ENCODE measurements around the gene POLA2. TPM values are rescaled to one million over a fixed set of nuclear protein-coding genes. Genes with fewer than 3 reads are reported as not detected.
A peak's percentile ranks its signal among the peaks of the same experiment; 100 is the strongest.

POLA2 gene
- total and polyA plus RNA-seq, 11 donors = 3.2 to 9.0 (median 4.3) TPM

DNA sequence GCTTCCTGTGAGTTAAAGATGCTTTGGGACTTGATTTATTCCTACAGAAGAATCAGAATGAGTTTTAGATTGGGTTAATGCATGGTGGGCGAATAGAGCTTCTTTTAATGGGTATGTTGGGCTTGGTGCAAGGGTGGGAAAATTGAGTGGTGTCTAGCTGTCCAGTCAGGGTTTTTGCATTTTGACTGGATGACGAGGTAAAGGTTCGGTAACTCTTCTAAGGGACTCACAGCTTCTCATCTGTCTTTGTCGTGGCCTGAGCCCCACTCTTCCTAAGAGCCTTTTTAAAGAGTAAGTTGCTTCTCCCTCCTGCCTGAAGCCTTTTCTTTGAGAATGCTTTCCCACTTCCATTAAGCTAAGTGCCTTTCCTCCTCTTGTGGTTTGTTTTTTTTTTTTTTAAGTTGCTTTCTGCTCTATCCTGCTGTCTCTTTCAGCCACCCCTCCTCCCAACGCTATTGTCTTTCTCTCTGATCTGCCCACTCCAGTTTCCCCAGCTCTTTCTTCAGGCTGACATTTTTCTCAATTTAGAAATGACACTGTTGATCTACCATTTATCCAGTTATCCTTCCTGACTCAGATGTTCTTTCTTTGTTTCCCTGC lies 73.0 kb downstream of the POLA2 start:
- no peaks in the 10 kb centered on the region for H3K27me3 ChIP-seq
- peak overlapping the region; percentile 71 to 97 (median 85) for H3K4me3 ChIP-seq
- ATAC-seq (no peak), DNase-seq (no peak)
- peak overlapping the region in 11 of 12 donors; percentile 63 to 96 (median 89) for H3K27ac ChIP-seq
- intact Hi-C loops (cut with DNase I) = loop anchor here in 2 of 10 donors (5.0 to 10.0 kb wide), 2 partner anchors 72 to 220 kb away; partner anchors contain the start of genes POLA2 (in 1 of the 2), TM7SF2 (in 1 of the 2) and ZNHIT2 (in 1 of the 2)
- no peak for TF ChIP-seq POLR2A (IDR thresholded peaks at IDR 0.05)
- TF ChIP-seq, protein P1, sequence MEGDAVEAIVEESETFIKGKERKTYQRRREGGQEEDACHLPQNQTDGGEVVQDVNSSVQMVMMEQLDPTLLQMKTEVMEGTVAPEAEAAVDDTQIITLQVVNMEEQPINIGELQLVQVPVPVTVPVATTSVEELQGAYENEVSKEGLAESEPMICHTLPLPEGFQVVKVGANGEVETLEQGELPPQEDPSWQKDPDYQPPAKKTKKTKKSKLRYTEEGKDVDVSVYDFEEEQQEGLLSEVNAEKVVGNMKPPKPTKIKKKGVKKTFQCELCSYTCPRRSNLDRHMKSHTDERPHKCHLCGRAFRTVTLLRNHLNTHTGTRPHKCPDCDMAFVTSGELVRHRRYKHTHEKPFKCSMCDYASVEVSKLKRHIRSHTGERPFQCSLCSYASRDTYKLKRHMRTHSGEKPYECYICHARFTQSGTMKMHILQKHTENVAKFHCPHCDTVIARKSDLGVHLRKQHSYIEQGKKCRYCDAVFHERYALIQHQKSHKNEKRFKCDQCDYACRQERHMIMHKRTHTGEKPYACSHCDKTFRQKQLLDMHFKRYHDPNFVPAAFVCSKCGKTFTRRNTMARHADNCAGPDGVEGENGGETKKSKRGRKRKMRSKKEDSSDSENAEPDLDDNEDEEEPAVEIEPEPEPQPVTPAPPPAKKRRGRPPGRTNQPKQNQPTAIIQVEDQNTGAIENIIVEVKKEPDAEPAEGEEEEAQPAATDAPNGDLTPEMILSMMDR (IDR thresholded peaks at IDR 0.05) = no peak
- H3K36me3 ChIP-seq = peaks cover 0 to 28% (median 12%) of the 10 kb centered on the region in 9 donors
- WGBS, 4 donors = 14 to 20% (median 18%) methylated on average over 5 of the region's 5 CpGs
- peaks cover 0 to 40% (median 27%) of the 10 kb centered on the region in 12 donors for H3K4me1 ChIP-seq
- H3K9me3 ChIP-seq = no peaks in the 10 kb centered on the region

DNA sequence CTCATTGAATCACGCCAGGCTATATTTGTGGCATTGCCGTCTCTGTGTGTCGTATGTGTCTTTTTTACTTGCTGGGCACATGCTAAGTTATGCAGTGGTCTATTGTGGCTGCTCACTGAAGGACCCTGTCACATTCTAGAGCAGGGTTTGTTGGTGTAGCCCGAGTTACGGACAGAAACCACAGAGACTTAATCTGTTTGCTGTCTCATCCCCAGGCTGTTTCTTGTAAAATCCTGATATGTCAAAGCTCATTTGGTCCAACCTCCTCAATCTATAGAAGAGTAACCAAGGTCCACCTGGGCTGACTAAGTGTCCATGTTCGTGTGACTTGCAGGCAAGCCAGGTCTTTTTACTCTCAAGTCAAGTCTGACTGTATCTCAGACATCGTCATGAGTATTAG lies 76.9 kb downstream of the POLA2 start:
- Histone ChIP-seq H3K27me3 (no peaks in the 10 kb centered on the region), H3K9me3 (no peaks in the 10 kb centered on the region), H3K4me1 (peaks cover 0 to 68% (median 26%) of the 10 kb centered on the region in 12 donors), H3K36me3 (peaks cover 0 to 66% (median 49%) of the 10 kb centered on the region in 9 donors), H3K4me3 (no peak overlapping the region), H3K27ac (no peak overlapping the region)
- 70 to 81% (median 77%) methylated on average over 7 of the region's 7 CpGs for WGBS, 4 donors
- TF ChIP-seq, protein P1 (IDR thresholded peaks at IDR 0.05) = no peak
- no peak for TF ChIP-seq POLR2A (IDR thresholded peaks at IDR 0.05)
- intact Hi-C loops (cut with DNase I) = loop anchor here in 1 of 10 donors (10.0 kb wide), 1 partner anchor 224 kb away; the partner anchor contains the start of genes TM7SF2 and ZNHIT2
- DNase-seq (no peak), ATAC-seq (no peak)

DNA sequence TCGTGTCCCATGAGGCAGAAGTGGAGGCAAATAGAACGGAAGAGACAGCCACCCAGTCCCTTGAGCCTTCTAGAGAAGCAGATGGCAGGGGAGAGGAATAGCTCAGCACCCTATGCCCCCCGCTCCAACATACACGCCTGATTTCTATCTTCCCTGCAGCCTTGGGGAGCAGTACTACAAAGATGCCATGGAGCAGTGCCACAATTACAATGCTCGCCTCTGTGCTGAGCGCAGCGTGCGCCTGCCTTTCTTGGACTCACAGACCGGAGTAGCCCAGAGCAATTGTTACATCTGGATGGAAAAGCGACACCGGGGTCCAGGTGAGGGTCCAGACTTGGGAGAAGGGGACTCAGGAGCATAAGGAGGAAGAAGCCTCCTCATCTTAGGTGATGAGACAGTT lies 78.5 kb downstream of the POLA2 start:
- H3K36me3 ChIP-seq = peaks cover 0 to 82% (median 65%) of the 10 kb centered on the region in 9 donors
- no peaks in the 10 kb centered on the region for H3K27me3 ChIP-seq
- H3K4me3 ChIP-seq = no peak overlapping the region
- ATAC-seq = no peak
- TF ChIP-seq, protein P1 (IDR thresholded peaks at IDR 0.05) = no peak
- TF ChIP-seq POLR2A (IDR thresholded peaks at IDR 0.05) = no peak
- H3K27ac ChIP-seq = no peak overlapping the region
- WGBS, 4 donors = 91 to 94% (median 92%) methylated on average over 11 of the region's 11 CpGs
- no peak for DNase-seq
- intact Hi-C loops (cut with DNase I) = no loop called here
- peaks cover 0 to 57% (median 17%) of the 10 kb centered on the region in 12 donors for H3K4me1 ChIP-seq
- no peaks in the 10 kb centered on the region for H3K9me3 ChIP-seq

DNA sequence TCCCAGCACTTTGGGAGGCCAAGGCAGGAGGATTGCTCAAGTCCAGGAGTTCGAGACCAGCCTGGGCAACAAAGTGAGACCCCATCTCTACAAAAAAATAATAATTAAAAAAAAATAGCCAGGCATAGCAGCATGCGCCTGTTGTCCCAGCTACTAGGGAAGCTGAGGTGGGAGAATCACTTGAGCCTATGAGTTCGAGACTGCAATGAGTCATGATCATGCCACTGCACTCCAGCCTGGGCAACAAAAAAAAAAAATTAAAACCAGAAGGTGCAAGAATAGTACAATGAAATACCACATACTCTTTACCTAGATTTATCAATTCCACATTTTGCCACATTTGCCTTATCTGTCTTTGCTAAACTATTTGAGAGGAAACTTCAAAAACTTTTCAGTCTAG lies 80.1 kb downstream of the POLA2 start:
- Histone ChIP-seq H3K4me3 (no peak overlapping the region), H3K4me1 (peaks cover 0 to 49% (median 10%) of the 10 kb centered on the region in 12 donors), H3K9me3 (no peaks in the 10 kb centered on the region), H3K27ac (peak overlapping the region in 9 of 12 donors; percentile 6 to 39 (median 24)), H3K36me3 (peaks cover 0 to 89% (median 81%) of the 10 kb centered on the region in 9 donors), H3K27me3 (no peaks in the 10 kb centered on the region)
- intact Hi-C loops (cut with DNase I) = no loop called here
- TF ChIP-seq POLR2A (IDR thresholded peaks at IDR 0.05) = no peak
- TF ChIP-seq, protein P1 (IDR thresholded peaks at IDR 0.05) = no peak
- WGBS, 4 donors = 81 to 89% (median 86%) methylated on average over 3 of the region's 3 CpGs
- ATAC-seq (no peak), DNase-seq (no peak)

Other genes with a start within 250 kb of the POLA2 start
- gene ARL2, start 247.8 kb upstream of the POLA2 start, total RNA-seq = 100 to 1,000 TPM in 7 of 9 donors, 10 to 100 TPM in 2; 90.3 to 241 (median 116) TPM
- gene ARL2, start 247.8 kb upstream of the POLA2 start, polyA plus RNA-seq = 100 to 1,000 TPM; 126 to 158 TPM
- 10 to 100 TPM; 12.7 to 33.0 (median 17.9) TPM for gene SNX15, start 234.5 kb upstream of the POLA2 start, total RNA-seq
- gene SNX15, start 234.5 kb upstream of the POLA2 start, polyA plus RNA-seq = 10 to 100 TPM; 14.8 to 29.5 TPM
- 1 to 10 TPM; 4.3 to 9.1 (median 6.2) TPM for gene SAC3D1, start 220.8 kb upstream of the POLA2 start, total RNA-seq
- 10 to 100 TPM in 1 of 2 donors, 1 to 10 TPM in 1; 4.8 to 14.6 TPM for gene SAC3D1, start 220.8 kb upstream of the POLA2 start, polyA plus RNA-seq
- 1 to 10 TPM; 2.6 to 7.4 (median 3.4) TPM for gene NAALADL1, start 203.4 kb upstream of the POLA2 start, total RNA-seq
- gene NAALADL1, start 203.4 kb upstream of the POLA2 start, polyA plus RNA-seq = 1 to 10 TPM; 2.7 to 7.4 TPM
- 10 to 100 TPM in 1 of 9 donors, 1 to 10 TPM in 2, under 1 TPM in 6; 0.42 to 11.6 (median 0.81) TPM for gene CDCA5, start 177.9 kb upstream of the POLA2 start, total RNA-seq
- gene CDCA5, start 177.9 kb upstream of the POLA2 start, polyA plus RNA-seq = under 1 TPM; 0.38 to 0.83 TPM
- 10 to 100 TPM; 19.6 to 42.8 (median 25.0) TPM for gene ZFPL1, start 177.7 kb upstream of the POLA2 start, total RNA-seq
- 10 to 100 TPM; 28.1 to 44.4 TPM for gene ZFPL1, start 177.7 kb upstream of the POLA2 start, polyA plus RNA-seq
- 100 to 1,000 TPM in 6 of 9 donors, 10 to 100 TPM in 3; 78.4 to 165 (median 106) TPM for gene VPS51, start 165.7 kb upstream of the POLA2 start, total RNA-seq
- gene VPS51, start 165.7 kb upstream of the POLA2 start, polyA plus RNA-seq = 10 to 100 TPM; 94.2 to 94.3 TPM
- gene TM7SF2, start 150.1 kb upstream of the POLA2 start, total RNA-seq = 100 to 1,000 TPM in 3 of 9 donors, 10 to 100 TPM in 6; 25.1 to 752 (median 78.6) TPM
- gene TM7SF2, start 150.1 kb upstream of the POLA2 start, polyA plus RNA-seq = 10 to 100 TPM; 17.6 to 59.9 TPM
- gene ZNHIT2, start 144.3 kb upstream of the POLA2 start, total RNA-seq = 10 to 100 TPM in 1 of 9 donors, 1 to 10 TPM in 8; 5.5 to 14.3 (median 7.3) TPM
- gene ZNHIT2, start 144.3 kb upstream of the POLA2 start, polyA plus RNA-seq = 10 to 100 TPM; 12.4 to 15.5 TPM
- gene FAU, start 139.8 kb upstream of the POLA2 start, total RNA-seq = 100 to 1,000 TPM; 388 to 652 (median 636) TPM
- 1,000 to 10,000 TPM in 1 of 2 donors, 100 to 1,000 TPM in 1; 973 to 1,119 TPM for gene FAU, start 139.8 kb upstream of the POLA2 start, polyA plus RNA-seq
- gene MRPL49, start 139.6 kb upstream of the POLA2 start, total RNA-seq = 10 to 100 TPM; 33.1 to 66.6 (median 42.1) TPM
- gene MRPL49, start 139.6 kb upstream of the POLA2 start, polyA plus RNA-seq = 10 to 100 TPM; 13.7 to 59.2 TPM
- 10 to 100 TPM; 21.7 to 65.8 (median 28.2) TPM for gene SYVN1, start 127.4 kb upstream of the POLA2 start, total RNA-seq
- gene SYVN1, start 127.4 kb upstream of the POLA2 start, polyA plus RNA-seq = 10 to 100 TPM; 13.9 to 34.5 TPM
- not detected for gene SPDYC, start 91.7 kb upstream of the POLA2 start, total RNA-seq
- gene SPDYC, start 91.7 kb upstream of the POLA2 start, polyA plus RNA-seq = not detected
- 100 to 1,000 TPM in 2 of 9 donors, 10 to 100 TPM in 7; 67.8 to 139 (median 86.1) TPM for gene CAPN1, start 80.0 kb upstream of the POLA2 start, total RNA-seq
- gene CAPN1, start 80.0 kb upstream of the POLA2 start, polyA plus RNA-seq = 100 to 1,000 TPM in 1 of 2 donors, 10 to 100 TPM in 1; 69.6 to 114 TPM
- 10 to 100 TPM in 4 of 9 donors, 1 to 10 TPM in 5; 3.3 to 25.0 (median 8.9) TPM for gene CDC42EP2, start 52.9 kb downstream of the POLA2 start, total RNA-seq
- 10 to 100 TPM; 10.3 to 16.3 TPM for gene CDC42EP2, start 52.9 kb downstream of the POLA2 start, polyA plus RNA-seq
- 10 to 100 TPM; 41.0 to 55.4 (median 46.2) TPM for gene DPF2, start 71.9 kb downstream of the POLA2 start, total RNA-seq
- 10 to 100 TPM; 22.9 to 35.1 TPM for gene DPF2, start 71.9 kb downstream of the POLA2 start, polyA plus RNA-seq
- gene TIGD3, start 92.8 kb downstream of the POLA2 start, total RNA-seq = under 1 TPM in 7 of 9 donors, not detected in 2; 0.19 to 0.91 (median 0.47) TPM
- gene TIGD3, start 92.8 kb downstream of the POLA2 start, polyA plus RNA-seq = under 1 TPM; 0.29 to 0.42 TPM
- gene SLC25A45, start 120.7 kb downstream of the POLA2 start, total RNA-seq = 10 to 100 TPM in 1 of 9 donors, 1 to 10 TPM in 8; 3.8 to 11.6 (median 6.6) TPM
- 1 to 10 TPM; 3.8 to 6.6 TPM for gene SLC25A45, start 120.7 kb downstream of the POLA2 start, polyA plus RNA-seq
- 10 to 100 TPM in 7 of 9 donors, 1 to 10 TPM in 2; 6.1 to 24.1 (median 11.3) TPM for gene FRMD8, start 124.7 kb downstream of the POLA2 start, total RNA-seq
- gene FRMD8, start 124.7 kb downstream of the POLA2 start, polyA plus RNA-seq = 10 to 100 TPM in 1 of 2 donors, 1 to 10 TPM in 1; 8.0 to 16.3 TPM
- gene NEAT1, start 160.8 kb downstream of the POLA2 start, total RNA-seq = 100 to 1,000 TPM in 7 of 9 donors, 10 to 100 TPM in 2; 17.0 to 760 (median 507) TPM
- 100 to 1,000 TPM; 104 to 532 TPM for gene NEAT1, start 160.8 kb downstream of the POLA2 start, polyA plus RNA-seq
- 1,000 to 10,000 TPM; 1,047 to 9,662 (median 6,606) TPM for gene MALAT1, start 237.1 kb downstream of the POLA2 start, total RNA-seq
- 1,000 to 10,000 TPM; 1,168 to 4,497 TPM for gene MALAT1, start 237.1 kb downstream of the POLA2 start, polyA plus RNA-seq

All from heart left ventricle (tissue), 16 donors.